HEK293T (cell line): ENCODE data around the gene P2RX2.

Experiments
- BHLHE40 ChIP-seq: fragments of 450-650 bp; IDR thresholded peaks from 2 replicates; pipeline ENCODE4 v1.6.1; 2016; ENCODE audit warnings: mild to moderate bottlenecking, moderate library complexity, borderline replicate concordance
- CTBP1 ChIP-seq: fragments of 450-650 bp; IDR thresholded peaks from 2 replicates; pipeline ENCODE4 v1.6.1; 2016; ENCODE audit warnings: borderline replicate concordance
- ELF4 ChIP-seq: fragments of 450-650 bp; IDR thresholded peaks from 2 replicates; pipeline ENCODE4 v1.6.1; 2017; ENCODE audit warnings: antibody characterized with exemption
- FOXK2 ChIP-seq: fragments of 450-650 bp; IDR thresholded peaks from 2 replicates; pipeline ENCODE4 v1.6.1; 2016; ENCODE audit warnings: mild to moderate bottlenecking
- FOXM1 ChIP-seq: fragments of 450-650 bp; IDR thresholded peaks from 2 replicates; pipeline ENCODE4 v1.6.1; 2017; ENCODE audit warnings: mild to moderate bottlenecking, borderline replicate concordance
- HDGF ChIP-seq: fragments of 450-650 bp; IDR thresholded peaks from 2 replicates; pipeline ENCODE4 v1.6.1; 2017; ENCODE audit warnings: antibody characterized with exemption, borderline replicate concordance
- NFRKB ChIP-seq: fragments of 450-650 bp; IDR thresholded peaks from 2 replicates; pipeline ENCODE4 v1.6.1; 2016; ENCODE audit warnings: mild to moderate bottlenecking, moderate library complexity
- SP1 ChIP-seq: fragments of 450-650 bp; IDR thresholded peaks from 2 replicates; pipeline ENCODE4 v1.6.1; 2017
- SUZ12 ChIP-seq: fragments of 450-650 bp; IDR thresholded peaks from 2 replicates; pipeline ENCODE4 v1.6.1; 2016; ENCODE audit warnings: mild to moderate bottlenecking
- TARDBP ChIP-seq: fragments of 450-650 bp; IDR thresholded peaks from 2 replicates; pipeline ENCODE4 v1.6.1; 2016
- ZNF384 ChIP-seq: fragments of 450-650 bp; IDR thresholded peaks from 2 replicates; pipeline ENCODE4 v1.6.1; 2016
- TF ChIP-seq, protein P1 (sequence below): fragments of 450-650 bp; IDR thresholded peaks from 2 replicates; pipeline ENCODE4 v1.6.1; 2016

DNA sequence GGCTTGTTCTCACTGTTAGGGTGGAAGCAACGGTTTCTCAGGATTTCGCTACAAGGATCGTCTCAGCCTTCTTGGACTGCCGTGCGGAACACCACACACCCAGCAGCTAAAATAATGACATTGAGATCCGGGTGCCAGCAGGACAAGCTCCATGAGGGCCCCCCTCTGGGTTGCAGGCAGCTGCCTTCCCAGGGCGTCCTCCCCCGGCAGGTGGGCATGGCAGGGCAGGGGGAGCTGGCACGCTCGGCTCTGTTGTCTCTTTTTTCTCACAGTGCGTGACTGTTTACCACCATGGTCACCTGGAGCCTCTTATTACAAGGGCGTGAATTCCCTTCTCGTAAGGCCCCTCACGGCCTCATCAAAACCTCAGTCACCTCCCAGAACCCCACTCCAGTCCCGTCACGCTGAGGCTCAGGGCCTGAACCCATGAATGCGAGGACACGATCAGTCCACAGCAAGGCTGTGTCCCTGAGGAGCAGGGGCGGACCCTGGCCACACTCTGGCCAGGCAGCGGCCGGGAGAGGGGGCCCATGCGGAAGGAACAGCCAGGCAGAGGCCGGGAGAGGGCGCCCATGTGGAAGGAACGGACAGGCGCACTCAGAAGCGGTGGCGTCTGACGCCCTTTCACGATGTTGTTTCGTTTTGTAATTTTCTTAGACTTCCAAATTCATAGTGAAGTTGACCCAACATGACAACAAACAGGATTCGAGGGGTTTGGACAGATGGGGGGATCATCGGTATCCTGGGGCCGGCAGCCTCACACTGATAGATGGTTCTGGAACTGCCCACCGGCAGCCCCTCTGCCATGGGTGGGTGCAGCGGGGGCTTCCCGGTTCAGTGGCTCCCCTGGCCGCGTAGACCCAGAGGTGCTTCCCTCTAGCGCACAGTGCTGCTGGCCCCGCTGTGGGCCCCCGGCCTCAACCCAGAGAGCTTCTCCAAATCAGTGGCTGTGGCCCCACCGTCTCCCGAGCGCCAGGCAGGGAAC, 18.2 kb upstream of the P2RX2 start:
- no peak for TF ChIP-seq SUZ12
- TF ChIP-seq BHLHE40 = no peak
- TF ChIP-seq ELF4 = no peak
- TF ChIP-seq ZNF384 = no peak
- TF ChIP-seq SP1 = no peak
- TF ChIP-seq FOXM1 = no peak
- TF ChIP-seq CTBP1 = no peak
- TF ChIP-seq NFRKB = no peak
- no peak for TF ChIP-seq HDGF
- TF ChIP-seq, protein P1, sequence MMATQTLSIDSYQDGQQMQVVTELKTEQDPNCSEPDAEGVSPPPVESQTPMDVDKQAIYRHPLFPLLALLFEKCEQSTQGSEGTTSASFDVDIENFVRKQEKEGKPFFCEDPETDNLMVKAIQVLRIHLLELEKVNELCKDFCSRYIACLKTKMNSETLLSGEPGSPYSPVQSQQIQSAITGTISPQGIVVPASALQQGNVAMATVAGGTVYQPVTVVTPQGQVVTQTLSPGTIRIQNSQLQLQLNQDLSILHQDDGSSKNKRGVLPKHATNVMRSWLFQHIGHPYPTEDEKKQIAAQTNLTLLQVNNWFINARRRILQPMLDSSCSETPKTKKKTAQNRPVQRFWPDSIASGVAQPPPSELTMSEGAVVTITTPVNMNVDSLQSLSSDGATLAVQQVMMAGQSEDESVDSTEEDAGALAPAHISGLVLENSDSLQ = no peak
- TF ChIP-seq FOXK2 = no peak
- TF ChIP-seq TARDBP = no peak
